Measurements from ENCODE around the gene ZFHX3. TPM values are rescaled to one million over a fixed set of nuclear protein-coding genes. Genes with fewer than 3 reads are reported as not detected.

Gene ZFHX3
- total and polyA plus RNA-seq, 10 donors: 0.47 to 18.5 (median 11.1) TPM

- DNase-seq: no peak
These were observed 283.8 kb downstream of the ZFHX3 start for GRCh38 chr16:72764015-72764654.

GRCh38 chr16:72760581-72760980 is 287.3 kb downstream of the ZFHX3 start:
- Histone ChIP-seq H3K36me3 (no peaks in the 10 kb centered on the region), H3K27me3 (replicated peaks in 1 of 7) (no peaks in the 10 kb centered on the region), H3K4me3 (no peak overlapping the region), H3K27ac (no peak overlapping the region), H3K9me3 (peaks cover 0 to 37% (median 24%) of the 10 kb centered on the region in 8 donors), H3K4me1 (no peaks in the 10 kb centered on the region)
- TF ChIP-seq POLR2A (IDR thresholded peaks at IDR 0.05) (no peak), POLR2AphosphoS5 (IDR thresholded peaks at IDR 0.05) (no peak), CTCF (IDR thresholded peaks at IDR 0.05 in 8 of 11, conservative IDR thresholded peaks at IDR 0.05 in 3 of 11) (no peak)
- no peak for DNase-seq
- intact Hi-C loops (cut with DNase I; ENCODE audit: low total_unique reads): no loop called here

More at GRCh38 chr16:72764015-72764654, 283.8 kb downstream of the ZFHX3 start:
- no peaks in the 10 kb centered on the region for H3K36me3 ChIP-seq
- WGBS, 5 donors: 66 to 77% (median 73%) methylated on average over 8 of the region's 8 CpGs
- intact Hi-C loops (cut with DNase I; ENCODE audit: low total_unique reads): no loop called here
- TF ChIP-seq POLR2A (IDR thresholded peaks at IDR 0.05) (no peak), POLR2AphosphoS5 (IDR thresholded peaks at IDR 0.05) (no peak), CTCF (IDR thresholded peaks at IDR 0.05 in 8 of 11, conservative IDR thresholded peaks at IDR 0.05 in 3 of 11) (no peak)
- no peak overlapping the region for H3K4me3 ChIP-seq
- H3K27ac ChIP-seq: no peak overlapping the region
- H3K27me3 ChIP-seq (replicated peaks in 1 of 7): no peaks in the 10 kb centered on the region
- peaks cover 0 to 8% (median 1%) of the 10 kb centered on the region in 8 donors for H3K9me3 ChIP-seq
- no peaks in the 10 kb centered on the region for H3K4me1 ChIP-seq

- H3K27ac ChIP-seq: no peak overlapping the region
- H3K9me3 ChIP-seq: peaks cover 0 to 43% (median 22%) of the 10 kb centered on the region in 8 donors
- H3K36me3 ChIP-seq: no peaks in the 10 kb centered on the region
- H3K27me3 ChIP-seq (replicated peaks in 1 of 7): no peaks in the 10 kb centered on the region
- no peaks in the 10 kb centered on the region for H3K4me1 ChIP-seq
- no peak overlapping the region for H3K4me3 ChIP-seq
- no peak for DNase-seq
- 83 to 91% (median 87%) methylated on average over 2 of the region's 2 CpGs for WGBS, 5 donors
- TF ChIP-seq POLR2A (IDR thresholded peaks at IDR 0.05): no peak
- no peak for TF ChIP-seq POLR2AphosphoS5 (IDR thresholded peaks at IDR 0.05)
- no peak for TF ChIP-seq CTCF (IDR thresholded peaks at IDR 0.05 in 8 of 11, conservative IDR thresholded peaks at IDR 0.05 in 3 of 11)
- intact Hi-C loops (cut with DNase I; ENCODE audit: low total_unique reads): no loop called here
These were observed 294.0 kb downstream of the ZFHX3 start for GRCh38 chr16:72753881-72754280.

GRCh38 chr16:72752004-72752695 is 295.8 kb downstream of the ZFHX3 start:
- Histone ChIP-seq H3K4me3 (no peak overlapping the region), H3K36me3 (no peaks in the 10 kb centered on the region), H3K27me3 (replicated peaks in 1 of 7) (no peaks in the 10 kb centered on the region), H3K9me3 (peaks cover 0 to 25% (median 5%) of the 10 kb centered on the region in 8 donors), H3K4me1 (no peaks in the 10 kb centered on the region), H3K27ac (no peak overlapping the region)
- no peak for DNase-seq
- intact Hi-C loops (cut with DNase I; ENCODE audit: low total_unique reads): no loop called here
- WGBS, 5 donors: 94 to 97% (median 95%) methylated on average over 7 of the region's 7 CpGs
- no peak for TF ChIP-seq POLR2A (IDR thresholded peaks at IDR 0.05)
- TF ChIP-seq POLR2AphosphoS5 (IDR thresholded peaks at IDR 0.05): no peak
- TF ChIP-seq CTCF (IDR thresholded peaks at IDR 0.05 in 8 of 11, conservative IDR thresholded peaks at IDR 0.05 in 3 of 11): no peak
